GM12873 (cell line): Measurements from ENCODE around the gene MED14.

Source experiments
- CTCF ChIP-seq: IDR thresholded peaks from 2 replicates; pipeline ENCODE4 v1.5.1; 2012; ENCODE audit warnings: low read depth, mild to moderate bottlenecking, moderate library complexity, low read length, control low read depth; ENCODE audit not compliant: insufficient read depth; ENCODE audit errors: missing control alignments

The MED14 gene

GRCh38 chrX:40644176-40644575, 91.2 kb downstream of the MED14 start:
- TF ChIP-seq CTCF, result no peak

- TF ChIP-seq CTCF, result no peak
Measured at GRCh38 chrX:40637687-40638086, 97.7 kb downstream of the MED14 start.

- no peak for TF ChIP-seq CTCF
Measured at GRCh38 chrX:40632199-40632598, 103.1 kb downstream of the MED14 start.

- TF ChIP-seq CTCF, result no peak
Measured at GRCh38 chrX:40628506-40628905, 106.8 kb downstream of the MED14 start.

GRCh38 chrX:40625294-40625693, 110.0 kb downstream of the MED14 start:
- no peak for TF ChIP-seq CTCF

- TF ChIP-seq CTCF, result no peak
Measured at GRCh38 chrX:40623665-40624064, 111.7 kb downstream of the MED14 start.

- TF ChIP-seq CTCF, result no peak
Measured at GRCh38 chrX:40623139-40623536, 112.2 kb downstream of the MED14 start, which contains the start of gene MPC1L. Gene MPC1L, plus strand, starts transcription at chrX:40623428. Its CDS starts 138 bp downstream, at chrX:40623566.
